ENCODE data around the gene DEPDC5. TPM values are rescaled to one million over a fixed set of nuclear protein-coding genes. Genes with fewer than 3 reads are reported as not detected.

The DEPDC5 gene
- total RNA-seq, 4 donors from 2014 or later: 18.0 to 33.9 (median 23.5) TPM

- Histone ChIP-seq H3K27ac (no peak overlapping the region), H3K27me3 (no peaks in the 10 kb centered on the region), H3K36me3 (no peaks in the 10 kb centered on the region), H3K4me1 (peaks cover 0 to 1% (median 0%) of the 10 kb centered on the region in 4 donors), H3K9me3 (no peaks in the 10 kb centered on the region), H3K4me3 (no peak overlapping the region)
- no peak for TF ChIP-seq POLR2A (IDR thresholded peaks at IDR 0.05)
- TF ChIP-seq EP300 (IDR thresholded peaks at IDR 0.05): no peak
- no peak for TF ChIP-seq CTCF (IDR thresholded peaks at IDR 0.05)
- 42 to 76% methylated on average over 2 of the region's 2 CpGs for WGBS, 2 donors
- no peak for DNase-seq (ENCODE audit: low spot score in 2 of 2)
Observed at GRCh38 chr22:31923747-31924146, 169.9 kb downstream of the DEPDC5 start.

GRCh38 chr22:31925056-31925455 lies 171.2 kb downstream of the DEPDC5 start:
- H3K27me3 ChIP-seq: no peaks in the 10 kb centered on the region
- no peak overlapping the region for H3K27ac ChIP-seq
- no peaks in the 10 kb centered on the region for H3K9me3 ChIP-seq
- no peaks in the 10 kb centered on the region for H3K36me3 ChIP-seq
- no peak for TF ChIP-seq EP300 (IDR thresholded peaks at IDR 0.05)
- TF ChIP-seq CTCF (IDR thresholded peaks at IDR 0.05): no peak
- TF ChIP-seq POLR2A (IDR thresholded peaks at IDR 0.05): no peak
- H3K4me1 ChIP-seq: peaks cover 0 to 7% (median 0%) of the 10 kb centered on the region in 4 donors
- H3K4me3 ChIP-seq: no peak overlapping the region
- DNase-seq (ENCODE audit: low spot score in 2 of 2): no peak
- 93 to 100% methylated on average over 1 of the region's 1 CpG for WGBS, 2 donors

- no peaks in the 10 kb centered on the region for H3K27me3 ChIP-seq
- no peak overlapping the region for H3K27ac ChIP-seq
- H3K9me3 ChIP-seq: no peaks in the 10 kb centered on the region
- TF ChIP-seq CTCF (IDR thresholded peaks at IDR 0.05) (no peak), POLR2A (IDR thresholded peaks at IDR 0.05) (no peak), EP300 (IDR thresholded peaks at IDR 0.05) (no peak)
- no peak for DNase-seq (ENCODE audit: low spot score in 2 of 2)
- no peaks in the 10 kb centered on the region for H3K36me3 ChIP-seq
- no peak overlapping the region for H3K4me3 ChIP-seq
- 75 to 81% methylated on average over 1 of the region's 1 CpG for WGBS, 2 donors
- H3K4me1 ChIP-seq: peaks cover 0 to 7% (median 0%) of the 10 kb centered on the region in 4 donors
Observed at GRCh38 chr22:31926024-31926423, 172.2 kb downstream of the DEPDC5 start.

GRCh38 chr22:31926969-31927368 lies 173.2 kb downstream of the DEPDC5 start:
- Histone ChIP-seq H3K27me3 (no peaks in the 10 kb centered on the region), H3K27ac (no peak overlapping the region), H3K4me3 (no peak overlapping the region), H3K36me3 (no peaks in the 10 kb centered on the region), H3K9me3 (no peaks in the 10 kb centered on the region), H3K4me1 (peaks cover 0 to 7% (median 0%) of the 10 kb centered on the region in 4 donors)
- no peak for TF ChIP-seq CTCF (IDR thresholded peaks at IDR 0.05)
- TF ChIP-seq POLR2A (IDR thresholded peaks at IDR 0.05): no peak
- TF ChIP-seq EP300 (IDR thresholded peaks at IDR 0.05): no peak
- no peak for DNase-seq (ENCODE audit: low spot score in 2 of 2)

- Histone ChIP-seq H3K4me1 (peaks cover 0 to 7% (median 0%) of the 10 kb centered on the region in 4 donors), H3K27ac (no peak overlapping the region), H3K27me3 (no peaks in the 10 kb centered on the region), H3K9me3 (no peaks in the 10 kb centered on the region), H3K4me3 (no peak overlapping the region), H3K36me3 (no peaks in the 10 kb centered on the region)
- no peak for DNase-seq (ENCODE audit: low spot score in 2 of 2)
- 80 to 83% methylated on average over 3 of the region's 3 CpGs for WGBS, 2 donors
- TF ChIP-seq POLR2A (IDR thresholded peaks at IDR 0.05): no peak
- TF ChIP-seq EP300 (IDR thresholded peaks at IDR 0.05): no peak
- no peak for TF ChIP-seq CTCF (IDR thresholded peaks at IDR 0.05)
Observed at GRCh38 chr22:31927562-31927961, 173.7 kb downstream of the DEPDC5 start.

Measured in tibial nerve (tissue), 4 donors.